GM12865 (cell line): Measurements from ENCODE around the gene RFX2.

ENCODE experiments used
- DNase-seq: peaks from one replicate; pipeline ENCODE4 v3.0.0; 2010; ENCODE audit warnings: low read depth
- H3K4me3 ChIP-seq: 2 replicates; pipeline ENCODE4 v1.5.1; 2011; ENCODE audit warnings: mild to moderate bottlenecking, low read depth, low read length, control low read depth
- CTCF ChIP-seq: IDR thresholded peaks from 2 replicates; pipeline ENCODE4 v1.5.1; 2011; ENCODE audit warnings: low read length, control low read depth, low read depth, inconsistent platforms; ENCODE audit not compliant: insufficient read depth; ENCODE audit errors: missing control alignments

RFX2 gene

GRCh38 chr19:6042776-6043726, 67.2 kb downstream of the RFX2 start:
- no peak for DNase-seq
- TF ChIP-seq CTCF = no peak
- no peak overlapping the region for H3K4me3 ChIP-seq

GRCh38 chr19:6041991-6042481, 68.3 kb downstream of the RFX2 start:
- peak; percentile 20 for DNase-seq
- H3K4me3 ChIP-seq = no peak overlapping the region
- TF ChIP-seq CTCF = no peak

GRCh38 chr19:6041071-6041470, 69.2 kb downstream of the RFX2 start:
- DNase-seq = no peak
- no peak for TF ChIP-seq CTCF
- H3K4me3 ChIP-seq = no peak overlapping the region

- no peak for TF ChIP-seq CTCF
- no peak overlapping the region for H3K4me3 ChIP-seq
- DNase-seq = peak; percentile 24
These were observed 70.6 kb downstream of the RFX2 start for GRCh38 chr19:6039566-6040225.

- no peak overlapping the region; the same call in 1 of the 2 replicates for H3K4me3 ChIP-seq
- TF ChIP-seq CTCF = no peak
- DNase-seq = peak; percentile 85
These were observed 71.5 kb downstream of the RFX2 start for GRCh38 chr19:6038634-6039405.

- no peak for DNase-seq
- no peak overlapping the region for H3K4me3 ChIP-seq
- no peak for TF ChIP-seq CTCF
These were observed 75.3 kb downstream of the RFX2 start for GRCh38 chr19:6035026-6035425.
